Smooth muscle cell (in vitro differentiated cells): ENCODE results near the gene DCDC2. TPM values are rescaled to one million over a fixed set of nuclear protein-coding genes. Genes with fewer than 3 reads are reported as not detected.

Experiments used
- DNase-seq: peaks from one replicate; lab custom pipeline; 2025; ENCODE audit not compliant: unreplicated experiment; lab: John Stamatoyannopoulos, UW
- H2AFZ ChIP-seq: fragments of 200-600 bp; sonication (generic); 2 replicates; pipeline ENCODE4 v1.6.0; 2016; ENCODE audit warnings: antibody characterized with exemption, low read depth, mild to moderate bottlenecking
- H3F3A ChIP-seq: fragments of 200-600 bp; sonication (generic); 2 replicates; pipeline ENCODE4 v1.6.0; 2017; ENCODE audit warnings: antibody characterized with exemption, low read depth
- H3K27ac ChIP-seq: fragments of 200-600 bp; sonication (generic); 2 replicates; pipeline ENCODE4 v1.5.1; 2016; ENCODE audit warnings: low read depth, mild to moderate bottlenecking
- H3K27me3 ChIP-seq: fragments of 200-600 bp; sonication (generic); 2 replicates; pipeline ENCODE4 v1.6.1; 2016; ENCODE audit warnings: low read depth, mild to moderate bottlenecking
- H3K36me3 ChIP-seq: fragments of 200-600 bp; sonication (generic); 2 replicates; pipeline ENCODE4 v1.5.1; 2016; ENCODE audit warnings: low read depth
- H3K4me1 ChIP-seq: fragments of 200-600 bp; sonication (generic); 2 replicates; pipeline ENCODE4 v1.5.1; 2016; ENCODE audit warnings: low read depth
- H3K4me2 ChIP-seq: fragments of 200-600 bp; sonication (generic); 2 replicates; pipeline ENCODE4 v1.6.0; 2016; ENCODE audit warnings: mild to moderate bottlenecking
- H3K4me3 ChIP-seq: fragments of 200-600 bp; sonication (generic); 2 replicates; pipeline ENCODE4 v1.5.1; 2016; ENCODE audit warnings: mild to moderate bottlenecking
- H3K79me2 ChIP-seq: fragments of 200-600 bp; sonication (generic); 2 replicates; pipeline ENCODE4 v1.6.0; 2016; ENCODE audit warnings: low read depth, mild to moderate bottlenecking
- H3K9ac ChIP-seq: fragments of 200-600 bp; sonication (generic); 2 replicates; pipeline ENCODE4 v1.6.0; 2016; ENCODE audit warnings: low read depth
- H3K9me3 ChIP-seq: fragments of 200-600 bp; sonication (generic); replicated peaks from 2 replicates; pipeline ENCODE4 v1.5.1; 2016; ENCODE audit warnings: low read depth
- H4K20me1 ChIP-seq: fragments of 200-600 bp; sonication (generic); 2 replicates; pipeline ENCODE4 v1.6.0; 2016; ENCODE audit warnings: low read depth
- WGBS: methylation state at CpG from one replicate; pipeline ENCODE4 v1.1.7; 2016; ENCODE audit warnings: low lambda C conversion rate; 5-methylcytosine and 5-hydroxymethylcytosine counted together
- polyA plus RNA-seq: library from polyadenylated mRNA; unstranded; fragments of >200 nt; fragmentation: Nextera tagmentation; extraction: Ambion mirVana; gene quantifications from 2 replicates; pipeline ENCODE4 v1.2.1, GENCODE V29; 2016
- total RNA-seq: library from RNA; depleted of rRNA; stranded (reverse); fragments of >200 nt; gene quantifications from 2 replicates; pipeline ENCODE4 v1.2.3, GENCODE V29; 2014
- TF ChIP-seq, protein P1 (sequence below): fragments of 200-600 bp; sonication (generic); IDR thresholded peaks from 2 replicates; pipeline ENCODE4 v1.5.1; 2017; ENCODE audit warnings: borderline replicate concordance, mild to moderate bottlenecking, antibody characterized with exemption; ENCODE audit not compliant: insufficient read depth, poor library complexity, severe bottlenecking

DCDC2 gene
- total and polyA plus RNA-seq, 2 experiments from 2014 or later, result not detected

DNA sequence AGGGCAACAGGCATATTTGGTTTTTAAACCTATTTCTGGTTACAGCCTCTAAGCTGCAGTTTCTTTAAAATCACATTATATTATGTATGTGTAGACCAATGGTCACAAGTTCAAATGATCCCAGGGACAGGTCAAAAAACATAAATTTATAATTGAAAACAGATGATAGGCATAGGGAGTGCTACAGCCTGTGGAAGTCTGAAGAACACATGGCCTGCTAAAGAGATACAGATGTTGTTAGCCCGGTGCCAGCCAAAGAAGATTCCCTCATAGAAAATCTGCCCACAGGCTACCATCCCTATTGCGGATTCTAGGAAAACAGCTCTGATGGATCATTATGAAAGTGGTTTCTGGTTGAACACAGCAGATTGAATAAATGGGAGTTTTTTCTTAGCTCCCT, 166.5 kb downstream of the DCDC2 start:
- Histone ChIP-seq H2AFZ (no peak overlapping the region), H3K27ac (no peak overlapping the region), H3K4me3 (no peak overlapping the region), H3K9me3 (no peaks in the 10 kb centered on the region), H3K79me2 (no peaks in the 10 kb centered on the region), H3K27me3 (peaks cover 20% of the 10 kb centered on the region), H3F3A (no peaks in the 10 kb centered on the region), H3K36me3 (no peaks in the 10 kb centered on the region), H3K4me1 (no peaks in the 10 kb centered on the region), H4K20me1 (no peaks in the 10 kb centered on the region), H3K9ac (no peak overlapping the region), H3K4me2 (no peak overlapping the region)
- no peak for DNase-seq
- 52% methylated on average over 2 of the region's 2 CpGs for WGBS
- TF ChIP-seq, protein P1, sequence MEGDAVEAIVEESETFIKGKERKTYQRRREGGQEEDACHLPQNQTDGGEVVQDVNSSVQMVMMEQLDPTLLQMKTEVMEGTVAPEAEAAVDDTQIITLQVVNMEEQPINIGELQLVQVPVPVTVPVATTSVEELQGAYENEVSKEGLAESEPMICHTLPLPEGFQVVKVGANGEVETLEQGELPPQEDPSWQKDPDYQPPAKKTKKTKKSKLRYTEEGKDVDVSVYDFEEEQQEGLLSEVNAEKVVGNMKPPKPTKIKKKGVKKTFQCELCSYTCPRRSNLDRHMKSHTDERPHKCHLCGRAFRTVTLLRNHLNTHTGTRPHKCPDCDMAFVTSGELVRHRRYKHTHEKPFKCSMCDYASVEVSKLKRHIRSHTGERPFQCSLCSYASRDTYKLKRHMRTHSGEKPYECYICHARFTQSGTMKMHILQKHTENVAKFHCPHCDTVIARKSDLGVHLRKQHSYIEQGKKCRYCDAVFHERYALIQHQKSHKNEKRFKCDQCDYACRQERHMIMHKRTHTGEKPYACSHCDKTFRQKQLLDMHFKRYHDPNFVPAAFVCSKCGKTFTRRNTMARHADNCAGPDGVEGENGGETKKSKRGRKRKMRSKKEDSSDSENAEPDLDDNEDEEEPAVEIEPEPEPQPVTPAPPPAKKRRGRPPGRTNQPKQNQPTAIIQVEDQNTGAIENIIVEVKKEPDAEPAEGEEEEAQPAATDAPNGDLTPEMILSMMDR, result no peak

DNA sequence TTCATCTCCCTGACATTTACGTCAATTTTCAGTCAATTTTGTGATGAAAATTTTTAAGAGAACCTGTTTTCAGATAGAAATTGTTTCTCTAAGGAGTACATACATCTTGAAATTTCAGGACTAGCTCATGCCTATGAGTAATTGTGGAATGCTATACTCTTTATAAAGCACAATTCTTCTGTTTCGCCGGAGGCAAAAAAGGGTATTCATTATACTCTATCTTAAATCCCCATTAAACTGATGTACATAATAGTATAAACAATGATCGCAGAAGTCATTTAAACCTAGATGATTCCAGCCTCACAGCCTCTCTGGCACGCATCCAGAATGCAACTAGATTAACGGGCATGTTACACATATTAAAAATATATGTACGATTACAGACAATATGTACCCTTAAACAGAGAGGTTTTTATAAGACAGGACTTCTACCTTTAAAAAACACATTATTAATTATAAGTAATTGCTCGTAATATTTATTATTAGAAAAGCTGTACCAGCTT, 169.2 kb downstream of the DCDC2 start:
- Histone ChIP-seq H3K79me2 (no peaks in the 10 kb centered on the region), H3K9ac (no peak overlapping the region), H3K9me3 (no peaks in the 10 kb centered on the region), H3K36me3 (no peaks in the 10 kb centered on the region), H3K4me1 (no peaks in the 10 kb centered on the region), H3K27ac (no peak overlapping the region), H3F3A (no peaks in the 10 kb centered on the region), H2AFZ (no peak overlapping the region), H3K27me3 (peaks cover 23% of the 10 kb centered on the region), H3K4me2 (no peak overlapping the region), H4K20me1 (no peaks in the 10 kb centered on the region), H3K4me3 (no peak overlapping the region)
- DNase-seq, result no peak
- TF ChIP-seq, protein P1, result no peak
- WGBS, result 81% methylated on average over 8 of the region's 8 CpGs

DNA sequence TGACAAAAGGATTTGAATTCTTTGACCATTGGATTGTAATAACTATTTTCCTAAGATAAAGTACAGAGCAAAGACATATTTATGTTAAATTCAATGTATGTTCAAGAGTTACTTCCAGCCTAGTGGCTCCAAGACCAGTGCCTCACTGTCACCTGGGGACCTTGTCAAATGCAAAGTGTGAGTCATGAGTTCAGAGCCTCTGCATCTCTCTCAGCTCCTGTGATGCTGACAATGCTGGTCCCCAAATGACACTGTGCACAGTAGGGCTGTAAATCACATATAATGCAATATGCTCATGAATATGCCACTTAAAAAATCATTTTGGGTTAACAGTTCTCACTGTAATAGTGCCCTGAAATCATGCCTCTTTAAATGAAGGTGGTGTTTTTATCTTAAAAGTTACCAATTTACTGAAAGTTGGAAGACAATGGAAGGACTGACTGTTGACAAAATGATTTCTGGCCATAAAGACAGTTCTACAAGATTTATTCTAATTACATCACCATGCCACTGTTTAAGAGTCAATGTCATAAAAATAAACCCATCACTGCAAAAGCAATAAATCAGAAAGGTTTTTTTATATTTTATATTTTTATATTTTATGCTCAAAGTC, 169.8 kb downstream of the DCDC2 start:
- Histone ChIP-seq H3K27me3 (peaks cover 21% of the 10 kb centered on the region), H3K9ac (no peak overlapping the region), H2AFZ (no peak overlapping the region), H3K79me2 (no peaks in the 10 kb centered on the region), H4K20me1 (no peaks in the 10 kb centered on the region), H3F3A (no peaks in the 10 kb centered on the region), H3K4me2 (no peak overlapping the region), H3K9me3 (no peaks in the 10 kb centered on the region), H3K36me3 (no peaks in the 10 kb centered on the region), H3K27ac (no peak overlapping the region), H3K4me1 (no peaks in the 10 kb centered on the region), H3K4me3 (no peak overlapping the region)
- TF ChIP-seq, protein P1, result no peak
- no peak for DNase-seq

DNA sequence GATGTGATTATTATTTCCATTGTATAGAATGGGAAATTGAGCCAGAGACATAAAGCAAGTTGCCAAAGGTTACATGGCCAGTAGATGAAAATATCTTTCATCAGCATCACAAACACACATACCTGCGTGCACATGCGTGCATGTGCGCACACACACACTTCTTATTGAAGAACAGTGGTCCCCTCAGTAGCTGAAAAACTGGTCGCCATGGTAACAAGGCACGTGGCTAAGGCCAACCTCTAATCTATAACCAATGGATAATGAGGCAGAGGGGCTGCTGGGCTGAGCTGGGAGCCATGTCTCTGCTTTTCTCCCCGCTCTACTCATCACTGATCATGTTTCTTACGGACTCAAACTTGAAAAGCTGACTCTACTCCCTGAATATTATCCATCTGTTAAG, 171.5 kb downstream of the DCDC2 start:
- Histone ChIP-seq H2AFZ (no peak overlapping the region), H3K4me1 (no peaks in the 10 kb centered on the region), H3K9me3 (no peaks in the 10 kb centered on the region), H4K20me1 (no peaks in the 10 kb centered on the region), H3K4me2 (no peak overlapping the region), H3K27ac (no peak overlapping the region), H3K4me3 (no peak overlapping the region), H3K36me3 (no peaks in the 10 kb centered on the region), H3K27me3 (peaks cover 15% of the 10 kb centered on the region), H3F3A (no peaks in the 10 kb centered on the region), H3K9ac (no peak overlapping the region), H3K79me2 (no peaks in the 10 kb centered on the region)
- 85% methylated on average over 7 of the region's 7 CpGs for WGBS
- TF ChIP-seq, protein P1, result no peak
- no peak for DNase-seq
